HL-60 (cell line): ENCODE results near the gene MED16.

Experiments
- CTCF ChIP-seq: IDR thresholded peaks from one replicate; pipeline ENCODE4 v1.5.1; 2011; ENCODE audit warnings: low read length, control low read depth, inconsistent platforms; ENCODE audit not compliant: insufficient read depth
- GABPA ChIP-seq: IDR thresholded peaks from 2 replicates; pipeline ENCODE4 v1.6.1; 2012; ENCODE audit warnings: low read depth
- POLR2AphosphoS5 ChIP-seq: IDR thresholded peaks from 2 replicates; pipeline ENCODE4 v1.6.1; 2012; ENCODE audit warnings: low read depth
- REST ChIP-seq: IDR thresholded peaks from 2 replicates; pipeline ENCODE4 v1.6.1; 2012; ENCODE audit warnings: low read depth; ENCODE audit not compliant: insufficient replicate concordance

GRCh38 chr19:939439-939838, 46.5 kb upstream of the MED16 start:
- TF ChIP-seq CTCF = no peak
- no peak for TF ChIP-seq POLR2AphosphoS5
- no peak for TF ChIP-seq REST
- TF ChIP-seq GABPA = no peak
